Fibroblast of lung (primary cell): ENCODE data around the gene CFAP298.

Source experiments
- CTCF ChIP-seq, 2 donors: IDR thresholded peaks in 1 of 2; conservative IDR thresholded peaks in 1 of 2; 1 replicate in 1 of 2; 2 replicates in 1 of 2; pipeline ENCODE4 v1.5.1; 2011 to 2012; ENCODE audit warnings: low read length in 2 of 2, control low read depth in 1 of 2, inconsistent platforms in 1 of 2, low read depth in 1 of 2, mild to moderate bottlenecking in 1 of 2
- EZH2 ChIP-seq: IDR thresholded peaks from 2 replicates; pipeline ENCODE4 v1.5.1; 2012; ENCODE audit warnings: low read length, control low read depth, mild to moderate bottlenecking; ENCODE audit errors: missing control alignments

GRCh38 chr21:32599526-32599925 is 12.7 kb downstream of the CFAP298 start:
- TF ChIP-seq CTCF (conservative IDR thresholded peaks at IDR 0.05 in 1 of 2, IDR thresholded peaks at IDR 0.05 in 1 of 2; ENCODE audit: low read depth in 1 of 2, low read length in 2 of 2): no peak
- TF ChIP-seq EZH2: no peak
